PFSK-1 (cell line): ENCODE measurements around the gene PPP2R2B. TPM values are rescaled to one million over a fixed set of nuclear protein-coding genes. Genes with fewer than 3 reads are reported as not detected.

Source experiments
- FOXP2 ChIP-seq: optimal IDR thresholded peaks from 2 replicates; pipeline ENCODE3; 2011; ENCODE audit warnings: borderline replicate concordance, control low read depth, inconsistent platforms; ENCODE audit not compliant: insufficient read depth; ENCODE audit errors: extremely low read length, extremely low read depth
- POLR2AphosphoS5 ChIP-seq: IDR thresholded peaks from 2 replicates; pipeline ENCODE4 v1.6.1; 2012; ENCODE audit warnings: low read depth, mild to moderate bottlenecking, control low read depth, low read length, moderate library complexity
- REST ChIP-seq, 2 experiments: IDR thresholded peaks; 2 replicates each; pipeline versions ENCODE4 v1.6.1 to v1.8.0; 2011 to 2012; ENCODE audit warnings: low read depth in 2 of 2, low read length in 2 of 2, control low read depth in 1 of 2, inconsistent platforms in 1 of 2, mild to moderate bottlenecking in 1 of 2, moderate library complexity in 1 of 2; ENCODE audit not compliant: insufficient read depth in 1 of 2
- SIN3A ChIP-seq: IDR thresholded peaks from 2 replicates; pipeline ENCODE4 v1.6.1; 2012; ENCODE audit warnings: mild to moderate bottlenecking, low read length, moderate library complexity, borderline replicate concordance; ENCODE audit not compliant: insufficient read depth
- TAF1 ChIP-seq: IDR thresholded peaks from 2 replicates; pipeline ENCODE4 v1.6.1; 2012; ENCODE audit warnings: low read length, control low read depth, borderline replicate concordance; ENCODE audit not compliant: insufficient read depth
- polyA plus RNA-seq: library from polyadenylated mRNA; unstranded; fragments of >200 nt; gene quantifications from one replicate; pipeline ENCODE4 v1.2.1, GENCODE V29; 2012; ENCODE audit warnings: low read depth, missing spikeins; ENCODE audit not compliant: insufficient read length

The PPP2R2B gene
- polyA plus RNA-seq = not detected

- TF ChIP-seq TAF1 = no peak
- no peak for TF ChIP-seq FOXP2
Measured at GRCh38 chr5:146878476-146879172, at the start of gene PPP2R2B. Gene PPP2R2B, minus strand, starts transcription at chr5:146878757.

- TF ChIP-seq REST (IDR thresholded peaks at IDR 0.05; ENCODE audit: insufficient read depth in 1 of 2, low read depth in 2 of 2, low read length in 2 of 2) (no peak), TAF1 (no peak), FOXP2 (no peak), SIN3A (no peak), POLR2AphosphoS5 (no peak)
Measured at GRCh38 chr5:146924132-146924531, 45.6 kb upstream of the PPP2R2B start.

- TF ChIP-seq REST (IDR thresholded peaks at IDR 0.05; ENCODE audit: insufficient read depth in 1 of 2, low read depth in 2 of 2, low read length in 2 of 2) (no peak), SIN3A (no peak), FOXP2 (no peak), TAF1 (no peak), POLR2AphosphoS5 (no peak)
Measured at GRCh38 chr5:146921225-146921624, 42.7 kb upstream of the PPP2R2B start.

GRCh38 chr5:146920351-146920881 is 41.9 kb upstream of the PPP2R2B start:
- TF ChIP-seq FOXP2 (no peak), REST (IDR thresholded peaks at IDR 0.05; ENCODE audit: insufficient read depth in 1 of 2, low read depth in 2 of 2, low read length in 2 of 2) (no peak), TAF1 (no peak)

GRCh38 chr5:146919304-146919703 is 40.7 kb upstream of the PPP2R2B start:
- no peak for TF ChIP-seq POLR2AphosphoS5
- TF ChIP-seq SIN3A = no peak
- no peak for TF ChIP-seq TAF1
- no peak for TF ChIP-seq FOXP2
- TF ChIP-seq REST (IDR thresholded peaks at IDR 0.05; ENCODE audit: insufficient read depth in 1 of 2, low read depth in 2 of 2, low read length in 2 of 2) = no peak
